ENCODE results near the gene TRAM2.

DNA sequence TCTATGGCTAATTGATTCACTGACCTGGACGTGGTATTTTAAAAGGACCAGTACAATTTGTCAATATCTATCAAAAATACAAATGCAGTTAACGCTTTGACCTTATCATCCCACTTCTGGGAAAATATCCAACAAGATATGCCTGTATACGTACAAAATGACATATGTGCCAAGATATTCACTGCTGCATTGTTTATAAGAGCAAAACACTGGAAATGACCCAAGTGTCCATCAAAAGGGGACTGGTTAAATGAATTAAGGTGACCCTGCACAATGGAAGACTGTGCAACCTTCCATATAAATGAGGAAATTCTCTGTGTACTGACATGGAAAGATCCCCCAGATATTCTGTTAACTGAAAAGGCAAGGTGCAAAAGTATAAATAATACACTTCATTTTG lies 13.9 kb downstream of the TRAM2 start:
- TF ChIP-seq, protein P1, sequence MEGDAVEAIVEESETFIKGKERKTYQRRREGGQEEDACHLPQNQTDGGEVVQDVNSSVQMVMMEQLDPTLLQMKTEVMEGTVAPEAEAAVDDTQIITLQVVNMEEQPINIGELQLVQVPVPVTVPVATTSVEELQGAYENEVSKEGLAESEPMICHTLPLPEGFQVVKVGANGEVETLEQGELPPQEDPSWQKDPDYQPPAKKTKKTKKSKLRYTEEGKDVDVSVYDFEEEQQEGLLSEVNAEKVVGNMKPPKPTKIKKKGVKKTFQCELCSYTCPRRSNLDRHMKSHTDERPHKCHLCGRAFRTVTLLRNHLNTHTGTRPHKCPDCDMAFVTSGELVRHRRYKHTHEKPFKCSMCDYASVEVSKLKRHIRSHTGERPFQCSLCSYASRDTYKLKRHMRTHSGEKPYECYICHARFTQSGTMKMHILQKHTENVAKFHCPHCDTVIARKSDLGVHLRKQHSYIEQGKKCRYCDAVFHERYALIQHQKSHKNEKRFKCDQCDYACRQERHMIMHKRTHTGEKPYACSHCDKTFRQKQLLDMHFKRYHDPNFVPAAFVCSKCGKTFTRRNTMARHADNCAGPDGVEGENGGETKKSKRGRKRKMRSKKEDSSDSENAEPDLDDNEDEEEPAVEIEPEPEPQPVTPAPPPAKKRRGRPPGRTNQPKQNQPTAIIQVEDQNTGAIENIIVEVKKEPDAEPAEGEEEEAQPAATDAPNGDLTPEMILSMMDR (IDR thresholded peaks at IDR 0.05 in 2 of 3, conservative IDR thresholded peaks at IDR 0.05 in 1 of 3; ENCODE audit: borderline replicate concordance in 1 of 3, insufficient read depth in 1 of 3, low read depth in 2 of 3, low read length in 2 of 3), result no peak
- TF ChIP-seq JUND (IDR thresholded peaks at IDR 0.05) (no peak), ZNF274 (IDR thresholded peaks at IDR 0.05; ENCODE audit: low read depth, low read length) (no peak)
